HG03571 (cell line): ENCODE results near the gene ZNF280C.

Experiments used
- ATAC-seq: cut with Tn5 transposase; IDR thresholded peaks from one replicate; pipeline ENCODE4 v1.9.1; 2021; ENCODE audit not compliant: unreplicated experiment

The ZNF280C gene

GRCh38 chrX:130179170-130179569 is 89.5 kb downstream of the ZNF280C start:
- no peak for ATAC-seq

- no peak for ATAC-seq
Observed at GRCh38 chrX:130176942-130177341, 91.8 kb downstream of the ZNF280C start.

- ATAC-seq: peak; percentile 77
Observed at GRCh38 chrX:130176354-130176776, 92.3 kb downstream of the ZNF280C start.

GRCh38 chrX:130174937-130175336 is 93.8 kb downstream of the ZNF280C start:
- no peak for ATAC-seq

DNA sequence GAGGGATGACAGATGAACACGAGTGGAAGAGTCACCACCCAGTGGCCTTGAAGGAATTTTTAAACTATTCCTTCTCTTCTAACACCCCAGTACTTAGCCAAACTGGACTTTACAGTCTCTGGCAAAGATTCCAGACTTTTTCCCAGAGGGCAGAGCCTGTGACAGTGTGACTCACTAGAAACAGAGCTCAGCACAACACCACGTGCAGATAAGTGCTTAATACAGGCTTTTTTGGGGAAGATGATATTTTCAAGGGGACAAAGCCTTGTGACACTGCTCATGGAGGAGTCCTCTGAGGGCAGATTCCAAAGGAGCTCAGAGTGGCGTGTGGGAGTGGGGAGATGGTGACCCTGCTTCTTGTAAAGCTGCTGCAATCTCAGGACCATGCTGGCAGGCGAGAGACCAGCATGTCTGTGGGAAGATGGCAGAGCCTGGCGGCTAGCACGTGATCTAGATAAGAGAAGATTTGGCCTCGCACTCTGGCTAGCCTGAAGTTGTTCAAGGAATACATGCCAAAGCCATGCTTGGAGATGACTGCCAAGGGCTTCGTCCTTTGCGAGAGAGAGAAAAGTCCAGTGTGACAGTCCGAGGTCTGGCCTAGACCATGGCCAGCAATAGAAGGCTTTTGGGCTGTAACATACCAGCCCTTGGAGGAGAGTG is 94.5 kb downstream of the ZNF280C start:
- no peak for ATAC-seq

- no peak for ATAC-seq
Observed at GRCh38 chrX:130173190-130173895, 95.4 kb downstream of the ZNF280C start.

DNA sequence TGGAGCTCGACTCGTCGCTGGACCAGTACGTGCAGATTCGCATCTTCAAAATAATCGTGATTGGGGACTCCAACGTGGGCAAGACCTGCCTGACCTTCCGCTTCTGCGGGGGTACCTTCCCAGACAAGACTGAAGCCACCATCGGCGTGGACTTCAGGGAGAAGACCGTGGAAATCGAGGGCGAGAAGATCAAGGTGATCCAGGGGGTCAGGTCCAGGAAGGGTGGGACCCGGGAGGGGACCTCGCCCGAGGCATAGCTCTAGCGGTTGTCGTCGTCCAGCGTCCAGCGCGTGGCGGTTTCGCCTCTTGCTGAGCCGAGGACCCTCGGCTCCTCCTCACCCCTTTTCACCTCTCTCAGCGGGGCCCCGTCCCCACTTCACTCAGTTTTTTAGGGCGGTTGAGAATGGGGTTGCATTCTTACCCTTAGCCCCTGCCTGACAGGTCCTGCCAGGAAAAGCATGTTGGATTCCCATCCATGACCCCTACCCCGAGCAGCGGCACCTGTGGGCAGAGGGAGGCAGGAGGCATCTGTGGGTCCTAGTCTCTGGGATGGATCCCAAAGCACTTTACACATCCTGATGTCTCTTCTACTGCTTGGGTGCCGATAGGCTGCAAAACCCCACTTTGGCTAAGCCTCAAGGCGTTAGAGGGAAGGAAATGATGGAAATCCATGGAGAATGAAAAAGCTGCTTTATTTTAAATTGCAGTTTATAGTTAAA is 96.4 kb downstream of the ZNF280C start:
- ATAC-seq: no peak

GRCh38 chrX:130171446-130172126 is 97.1 kb downstream of the ZNF280C start, which contains the start of gene RAB33A:
Gene RAB33A, plus strand, starts transcription at chrX:130171962. Its CDS starts 101 bp downstream, at chrX:130172063.
- no peak for ATAC-seq

DNA sequence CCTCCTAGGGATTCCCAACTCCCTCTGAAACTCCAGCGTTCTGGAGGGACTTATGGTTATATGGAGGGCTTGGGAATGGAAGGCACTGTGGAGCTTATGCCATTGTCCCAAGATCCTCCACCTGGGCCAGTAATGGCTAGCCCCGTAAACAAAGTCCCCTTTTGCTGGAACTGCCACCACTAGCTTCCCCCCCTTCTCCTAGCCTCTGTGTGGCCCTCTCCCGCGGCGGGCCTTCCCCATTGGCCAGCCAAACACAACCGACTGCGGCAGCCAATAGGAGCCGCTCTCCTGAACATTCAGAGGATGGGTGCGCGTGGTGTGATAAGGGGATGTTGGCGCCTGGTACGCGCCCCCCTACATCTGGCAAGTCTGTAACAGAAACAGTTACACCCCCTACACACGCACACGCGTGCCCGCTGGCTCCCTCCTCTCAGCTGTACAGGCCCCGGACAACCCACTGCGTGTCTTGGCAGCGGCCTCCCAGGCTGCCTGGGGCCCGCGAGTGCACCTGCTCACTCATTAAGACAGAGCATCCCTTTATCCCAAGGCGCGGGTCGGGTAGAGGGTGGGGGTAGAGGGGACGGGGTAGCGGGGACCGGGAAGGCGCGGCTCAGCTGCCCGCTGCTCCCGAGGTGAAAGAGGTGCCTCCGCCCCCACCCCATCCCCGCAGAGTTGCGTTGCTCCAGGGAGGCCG is 97.8 kb downstream of the ZNF280C start:
- ATAC-seq: peak; percentile 75

GRCh38 chrX:130167040-130167439 is 101.7 kb downstream of the ZNF280C start:
- no peak for ATAC-seq

DNA sequence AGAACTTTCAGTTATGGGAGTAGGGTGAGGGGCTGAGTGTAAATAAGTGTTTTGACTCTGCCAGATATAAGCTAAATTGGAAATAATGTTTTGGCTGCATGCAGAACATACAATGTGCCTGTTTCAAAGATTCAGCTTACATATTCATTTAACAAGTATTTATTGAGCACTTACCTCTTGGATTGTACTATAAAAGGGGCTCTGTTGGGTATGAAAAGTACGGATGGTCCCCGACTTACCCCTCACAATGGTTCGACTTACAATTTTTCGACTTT is 102.3 kb downstream of the ZNF280C start:
- ATAC-seq: no peak

DNA sequence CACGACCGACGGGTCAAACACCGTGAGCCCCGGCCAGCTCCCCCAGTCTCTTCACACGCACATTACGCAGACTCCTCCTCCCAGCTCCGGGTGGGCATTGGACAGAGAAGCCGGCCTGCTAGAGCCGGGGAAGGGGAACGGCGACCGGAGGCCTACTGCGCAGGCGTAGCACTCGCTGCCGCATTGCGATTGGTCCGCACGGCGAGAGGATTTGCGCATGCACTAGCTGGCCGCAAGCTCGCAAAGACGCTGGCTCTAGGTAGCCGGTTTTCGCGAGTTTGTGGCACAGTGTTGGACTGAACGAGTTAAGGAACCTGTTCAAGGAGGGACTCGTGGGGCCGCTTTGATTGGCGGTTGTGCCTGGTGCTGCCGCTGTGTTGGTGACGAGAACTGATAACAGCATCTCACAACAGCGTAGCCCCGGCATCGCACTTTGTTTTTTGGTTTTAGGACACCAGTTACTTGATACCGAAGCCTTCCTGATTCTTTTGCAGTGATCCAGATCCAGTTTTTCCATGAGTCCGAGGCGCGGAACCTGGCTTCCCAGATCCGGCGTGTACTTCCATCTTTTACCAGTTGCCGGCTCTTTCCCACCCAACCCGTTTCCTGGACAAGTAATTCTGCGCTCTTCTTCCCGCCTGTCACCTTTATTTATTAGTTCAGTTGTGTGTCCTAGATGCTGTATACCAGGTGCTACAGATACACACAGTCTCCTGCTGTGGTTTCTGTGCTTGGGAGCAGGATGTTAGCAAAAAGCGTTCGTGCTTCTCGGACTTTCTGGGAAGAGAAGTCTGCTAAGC is 102.8 kb downstream of the ZNF280C start, which contains the start of gene AIFM1:
AIFM1 (minus strand) TSS at position 139 of the 800 bp plus-strand sequence. CDS start 185 bp downstream, outside the sequence.
- ATAC-seq: peak; percentile 87

DNA sequence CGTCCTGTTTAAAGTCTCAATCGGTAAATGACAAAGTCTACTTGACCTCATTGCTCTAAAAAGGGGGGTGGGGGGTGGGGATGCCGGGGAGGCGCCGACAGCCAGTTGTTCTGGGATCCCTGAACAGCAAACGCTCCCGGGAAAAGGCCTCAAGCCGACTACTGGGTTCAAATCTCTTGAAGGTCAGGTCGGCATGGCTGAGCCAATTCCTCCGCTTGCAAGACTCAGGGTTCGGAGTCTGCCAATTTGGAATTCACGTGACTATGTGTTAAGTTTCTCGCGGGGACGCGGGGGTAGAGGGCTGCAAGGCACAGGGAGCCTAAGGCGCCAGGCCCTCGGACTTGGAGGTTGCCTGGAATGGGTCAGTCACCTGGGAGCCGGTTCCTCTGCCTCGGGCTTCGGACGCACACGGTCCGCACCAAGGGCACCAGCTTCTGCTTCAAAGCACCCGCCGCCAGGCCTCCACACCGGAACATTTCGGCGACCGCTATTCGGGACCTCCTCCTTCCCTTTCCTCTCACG is 103.5 kb downstream of the ZNF280C start:
- ATAC-seq: no peak

- no peak for ATAC-seq
Observed at GRCh38 chrX:130163398-130163797, 105.3 kb downstream of the ZNF280C start.

GRCh38 chrX:130162094-130162735 is 106.5 kb downstream of the ZNF280C start:
- no peak for ATAC-seq

DNA sequence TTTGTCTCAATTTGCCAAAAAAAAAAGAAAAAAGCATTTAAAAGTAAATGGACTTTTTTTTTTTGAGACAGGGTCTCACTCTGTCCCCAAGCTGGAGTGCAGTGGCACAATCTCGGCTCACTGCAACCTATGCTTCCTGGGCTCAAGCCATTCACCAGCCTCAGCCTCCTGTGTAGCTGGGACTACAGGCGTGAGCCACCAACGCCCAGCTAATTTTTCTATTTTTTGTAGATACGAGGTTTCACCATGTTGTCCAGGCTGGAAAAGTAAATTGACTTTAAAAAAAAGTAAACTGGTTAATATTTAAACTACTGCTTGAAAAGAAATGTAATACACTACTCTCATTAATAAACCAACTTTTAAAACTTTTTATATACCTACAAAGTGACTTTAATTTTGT is 108.9 kb downstream of the ZNF280C start:
- ATAC-seq: no peak

DNA sequence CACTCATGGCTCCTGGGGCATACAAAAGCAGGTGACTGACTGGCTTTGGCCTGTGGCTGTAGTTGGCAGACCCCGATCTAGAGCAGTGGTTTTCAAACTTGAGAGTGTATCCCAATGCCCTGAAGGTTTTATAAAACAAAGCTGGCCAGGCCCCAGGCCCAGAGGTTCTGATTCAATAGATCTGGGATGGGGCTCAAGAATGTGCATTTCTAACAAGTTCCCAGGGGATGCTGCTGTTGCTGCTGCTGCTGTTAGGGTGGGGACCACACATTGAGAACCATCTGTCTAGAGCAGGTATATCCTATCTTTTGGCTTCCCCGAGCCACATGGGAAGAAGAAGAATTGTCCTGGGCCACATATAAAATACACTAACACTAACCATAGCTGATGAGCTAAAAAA is 110.4 kb downstream of the ZNF280C start:
- no peak for ATAC-seq

- no peak for ATAC-seq
Observed at GRCh38 chrX:130155564-130155963, 113.1 kb downstream of the ZNF280C start.
